HG02623 (cell line): ENCODE measurements around the gene ATG7.
"Not testable (repeated sequence)": the region's sequence is repeated elsewhere in the genome, so short reads cannot be mapped to it uniquely, and the experiment has no call there.

Experiments used
- ATAC-seq: cut with Tn5 transposase; IDR thresholded peaks from one replicate; pipeline ENCODE4 v1.9.1; 2021; ENCODE audit warnings: moderate library complexity; ENCODE audit not compliant: unreplicated experiment

The ATG7 gene

DNA sequence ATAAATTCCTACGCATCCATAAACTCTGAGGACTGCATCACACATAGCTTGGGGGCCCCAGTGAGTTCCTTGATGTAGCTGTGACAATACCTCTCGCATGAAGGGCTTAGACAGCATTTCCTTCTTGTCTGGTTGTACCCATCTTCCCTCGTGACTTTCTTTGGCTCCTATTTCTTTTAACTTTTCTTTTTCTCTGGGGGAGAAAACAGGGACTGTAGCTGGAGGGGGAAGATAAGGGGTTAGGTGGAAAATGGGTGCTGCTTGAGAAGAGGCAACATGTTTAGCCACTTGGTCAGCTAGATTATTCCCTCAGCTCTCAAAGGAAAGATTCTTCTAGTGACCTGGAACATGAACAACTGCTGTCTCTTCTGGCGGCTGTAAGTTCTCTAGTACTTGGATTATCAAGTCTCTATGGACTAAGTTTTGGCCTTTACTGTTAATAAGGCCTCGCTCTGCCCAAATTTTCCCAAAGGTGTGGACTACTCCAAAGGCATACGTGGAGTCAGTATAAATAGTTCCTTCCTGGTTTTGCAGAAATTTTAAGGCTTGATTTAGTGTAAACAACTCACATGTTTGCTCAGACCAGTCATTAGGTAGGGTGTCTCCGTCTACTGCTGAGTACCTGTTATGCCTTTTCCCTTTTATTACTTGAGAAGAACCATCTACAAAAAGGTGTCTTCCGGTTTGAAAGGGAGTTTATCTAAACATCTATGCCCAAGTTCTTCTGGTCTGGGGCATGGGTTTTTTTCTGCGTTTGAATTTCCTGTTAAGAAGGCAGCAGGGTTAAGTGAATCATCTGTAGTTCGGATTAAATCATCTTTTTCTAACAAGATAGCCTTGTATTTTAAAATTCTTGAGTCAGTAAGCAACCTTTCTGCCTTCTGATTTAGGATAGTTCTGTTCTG lies 21.0 kb upstream of the ATG7 start:
- no peak for ATAC-seq

DNA sequence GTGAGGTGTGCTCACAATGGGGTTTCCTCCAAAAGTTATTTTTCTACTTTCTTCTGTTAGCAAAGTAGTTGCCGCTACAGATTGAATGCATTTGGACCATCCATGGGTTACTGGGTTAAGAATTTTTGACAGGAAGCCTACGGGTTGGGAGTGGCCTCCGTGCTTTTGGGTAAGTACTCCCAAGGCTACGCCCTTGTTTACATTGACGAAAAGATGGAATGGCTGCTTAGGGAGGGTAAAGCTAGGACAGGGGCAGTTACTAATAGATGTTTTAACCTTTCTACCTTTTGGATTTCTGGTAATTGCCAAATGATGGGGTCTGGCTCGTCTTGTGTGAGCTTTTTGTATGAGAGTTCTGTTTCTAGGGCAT lies 20.4 kb upstream of the ATG7 start:
- ATAC-seq: no peak

DNA sequence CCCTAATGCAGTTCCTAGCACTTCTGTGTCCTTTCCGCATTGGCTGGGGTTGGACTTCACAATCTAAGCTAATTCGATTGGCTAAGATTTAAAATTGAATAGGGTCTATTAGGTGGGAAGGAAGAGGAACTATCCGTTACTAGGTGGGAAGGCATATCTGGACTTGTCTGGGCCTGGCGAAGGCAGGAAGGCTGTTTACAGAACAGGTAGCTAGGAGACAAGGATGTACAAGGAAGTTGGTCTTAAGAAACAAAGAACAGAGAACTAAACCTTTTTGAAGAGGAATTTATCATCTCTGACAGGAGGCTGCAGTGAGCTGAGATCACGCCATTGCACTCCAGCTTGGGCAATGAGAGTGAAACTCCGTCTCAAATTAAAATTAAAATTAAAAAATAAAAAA lies 17.3 kb upstream of the ATG7 start:
- no peak for ATAC-seq

DNA sequence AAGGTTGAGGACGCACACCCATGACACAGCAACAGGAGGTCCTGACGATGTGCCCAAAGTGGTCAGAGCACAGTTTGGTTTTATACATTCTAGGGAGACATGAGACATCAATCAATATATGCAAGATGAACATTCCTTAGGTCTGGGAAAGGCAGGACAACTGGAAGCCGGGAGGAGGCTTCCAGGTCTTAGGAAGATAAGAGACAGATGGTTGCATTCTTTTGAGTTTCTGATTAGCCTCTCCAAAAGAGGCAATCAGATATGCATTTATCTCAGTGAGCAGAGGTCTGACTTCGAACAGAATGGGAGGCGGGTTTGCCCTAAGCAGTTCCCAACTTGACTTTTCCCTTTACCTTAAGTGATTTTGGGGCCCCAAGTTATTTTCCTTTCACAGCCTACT lies 16.7 kb upstream of the ATG7 start:
- not testable (repeated sequence) for ATAC-seq

DNA sequence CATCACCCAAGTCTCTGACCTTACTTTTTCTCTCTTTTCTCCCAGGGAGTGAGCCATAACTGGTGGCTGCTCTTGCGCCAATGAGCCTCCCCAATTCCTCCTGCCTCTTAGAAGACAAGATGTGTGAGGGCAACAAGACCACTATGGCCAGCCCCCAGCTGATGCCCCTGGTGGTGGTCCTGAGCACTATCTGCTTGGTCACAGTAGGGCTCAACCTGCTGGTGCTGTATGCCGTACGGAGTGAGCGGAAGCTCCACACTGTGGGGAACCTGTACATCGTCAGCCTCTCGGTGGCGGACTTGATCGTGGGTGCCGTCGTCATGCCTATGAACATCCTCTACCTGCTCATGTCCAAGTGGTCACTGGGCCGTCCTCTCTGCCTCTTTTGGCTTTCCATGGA lies 13.2 kb upstream of the ATG7 start:
- ATAC-seq: no peak

GRCh38 chr3:11260460-11260859 lies 11.7 kb upstream of the ATG7 start:
- ATAC-seq: no peak

- ATAC-seq: no peak
These were observed 3.2 kb upstream of the ATG7 start for GRCh38 chr3:11269007-11269406.

DNA sequence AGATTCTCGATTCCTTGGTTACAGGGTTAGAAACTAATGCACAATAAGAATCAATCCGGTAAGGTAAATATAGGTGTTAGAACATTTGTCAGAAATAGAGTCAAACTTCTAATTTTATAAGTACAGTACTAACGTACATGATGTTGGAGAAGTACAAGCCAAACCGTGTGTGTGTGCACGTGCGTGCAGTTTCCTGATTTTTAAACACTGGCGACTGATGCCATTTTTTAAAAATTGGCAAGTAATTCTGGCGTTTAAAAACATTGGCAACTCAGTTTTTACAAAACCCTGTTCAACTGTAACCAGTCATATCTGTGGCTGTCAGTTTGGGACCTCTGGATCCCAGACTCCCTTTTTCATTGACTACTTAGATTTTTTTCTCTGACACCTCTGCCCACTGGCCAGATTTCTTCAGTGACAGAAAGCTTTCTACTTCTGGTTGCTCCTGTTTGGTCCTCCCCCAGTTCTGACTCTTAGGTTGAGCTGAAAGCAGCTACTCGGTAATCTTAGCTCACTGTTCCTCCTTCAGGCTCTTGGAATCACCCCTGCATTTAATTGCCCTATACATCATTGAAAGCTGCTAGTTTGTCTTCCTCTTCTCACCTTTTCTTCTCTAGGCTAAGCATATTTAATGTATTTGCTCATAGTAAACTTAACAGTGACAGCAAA lies 843 bp downstream of the ATG7 start:
- no peak for ATAC-seq

DNA sequence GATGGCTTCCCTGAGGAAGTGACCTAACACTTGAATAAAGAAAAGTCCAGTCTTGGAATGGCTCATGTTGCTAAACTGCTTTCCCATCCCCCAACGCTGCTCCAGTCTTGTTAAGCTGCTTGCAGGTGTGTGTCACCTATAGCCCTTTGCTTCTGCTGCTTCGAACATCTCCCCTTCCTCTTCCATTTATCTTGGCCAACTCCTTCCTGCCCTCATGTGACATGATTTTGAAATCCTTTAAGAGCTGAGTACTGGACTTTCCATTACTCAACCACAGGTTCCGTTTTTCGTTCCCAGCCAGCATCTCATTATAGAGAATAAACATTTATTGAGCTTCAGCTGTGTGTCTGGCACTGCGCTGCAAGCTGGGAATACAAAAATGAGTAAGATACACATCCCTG lies 1.7 kb downstream of the ATG7 start:
- no peak for ATAC-seq

DNA sequence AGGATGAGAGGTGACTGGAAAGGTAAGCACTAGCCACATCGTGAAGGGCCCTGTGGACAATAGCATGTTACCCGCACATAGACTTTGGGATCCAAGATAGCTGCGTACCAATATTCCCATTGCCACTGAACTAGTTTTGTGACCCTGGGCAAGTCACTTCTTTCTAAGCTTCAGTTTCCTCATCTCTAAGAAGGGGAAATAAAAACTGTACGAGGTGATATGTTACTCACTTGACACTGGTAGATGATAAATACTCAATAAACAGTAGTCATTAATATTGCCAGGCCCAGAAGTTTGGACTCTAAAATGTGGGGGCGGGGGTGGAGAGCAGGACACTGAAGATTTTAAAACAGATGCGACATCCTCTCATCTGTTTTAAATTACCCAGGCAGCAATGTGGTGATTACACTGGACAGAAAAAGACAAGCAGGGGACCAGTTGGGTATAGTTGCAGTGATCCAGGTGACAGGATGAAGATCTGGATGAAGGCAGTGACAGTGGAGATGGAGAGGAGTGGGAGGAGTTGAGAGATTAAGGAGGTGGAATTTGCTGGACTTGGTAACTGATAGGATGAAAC lies 2.5 kb downstream of the ATG7 start:
- no peak for ATAC-seq

GRCh38 chr3:11275926-11276325 lies 3.7 kb downstream of the ATG7 start:
- no peak for ATAC-seq

DNA sequence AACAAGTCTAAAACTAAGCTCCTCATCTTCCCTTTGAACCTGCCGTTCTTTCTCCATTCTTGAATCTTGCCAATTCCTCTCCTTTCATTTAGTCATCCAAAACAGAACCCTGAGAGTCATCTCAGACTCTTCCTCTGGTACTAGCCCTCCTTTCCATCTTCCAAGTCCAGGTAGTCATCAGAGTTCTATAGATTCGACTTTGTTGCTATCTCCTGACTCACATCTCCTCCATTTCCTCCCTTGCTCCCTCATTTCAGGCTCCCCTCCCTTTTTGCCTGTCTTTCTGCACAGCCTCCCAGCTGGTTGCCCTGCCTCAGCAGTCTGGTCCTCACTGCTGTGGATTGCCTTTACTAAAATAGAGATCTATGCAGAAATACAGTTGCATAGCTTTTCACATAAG lies 4.7 kb downstream of the ATG7 start:
- no peak for ATAC-seq

GRCh38 chr3:11282250-11283138 lies 10.3 kb downstream of the ATG7 start:
- no peak for ATAC-seq

DNA sequence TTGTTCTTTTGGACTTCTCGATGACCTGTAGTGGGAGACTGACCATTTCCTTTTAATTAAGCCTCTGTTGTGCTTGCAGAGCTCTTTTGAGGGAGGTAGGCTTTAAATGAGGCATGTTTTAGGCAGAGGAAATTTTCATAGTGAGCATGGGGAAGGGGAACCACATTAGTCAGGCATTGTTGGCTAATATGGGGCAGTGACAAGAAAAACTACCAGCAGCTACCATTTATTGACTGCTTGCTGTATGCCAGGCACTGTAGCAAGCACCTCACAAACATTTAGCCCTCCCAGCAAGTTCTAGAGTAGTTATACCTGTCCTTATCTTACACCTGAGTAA lies 10.9 kb downstream of the ATG7 start:
- ATAC-seq: no peak

DNA sequence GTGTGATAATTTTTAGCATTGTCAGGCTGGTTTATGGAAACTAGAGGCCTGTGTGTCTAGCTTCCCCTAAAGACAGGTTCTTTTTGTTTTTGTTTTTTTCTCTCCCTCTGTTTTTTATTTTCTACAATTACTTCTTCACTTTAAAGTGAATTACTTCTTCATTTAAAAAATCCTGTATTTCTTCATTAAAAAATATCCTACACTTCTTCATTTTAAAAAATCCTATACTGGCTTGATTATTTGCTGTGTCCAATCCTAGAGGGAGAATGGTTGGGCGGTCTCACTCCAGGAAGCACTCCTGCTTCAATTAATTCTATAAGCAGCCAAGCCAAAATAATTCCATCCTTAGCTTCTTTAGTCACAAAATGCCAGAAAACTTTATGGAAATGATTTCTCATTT lies 11.8 kb downstream of the ATG7 start:
- ATAC-seq: no peak

DNA sequence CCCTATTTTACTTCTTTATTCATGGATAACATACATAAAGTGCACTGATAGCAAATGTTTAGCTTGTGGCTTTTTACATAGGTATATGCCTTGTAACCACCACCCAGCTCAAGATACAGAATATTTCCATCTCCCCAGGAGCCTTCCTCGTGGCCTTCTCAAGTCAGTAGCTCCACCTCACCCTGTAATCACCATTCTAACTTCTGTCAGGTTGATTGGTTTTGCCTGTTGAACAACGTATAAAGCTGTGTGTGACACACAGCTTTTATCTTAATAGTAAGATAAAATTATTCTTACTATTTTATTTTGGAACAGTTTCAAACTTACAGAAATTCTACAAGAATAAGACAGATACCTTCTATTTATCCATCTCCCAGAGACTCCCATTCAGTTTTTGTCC lies 13.3 kb downstream of the ATG7 start:
- no peak for ATAC-seq

GRCh38 chr3:11287404-11287803 lies 15.2 kb downstream of the ATG7 start:
- ATAC-seq: no peak

GRCh38 chr3:11288021-11288491 lies 15.9 kb downstream of the ATG7 start:
- no peak for ATAC-seq

- peak; percentile 62 for ATAC-seq
These were observed 16.8 kb downstream of the ATG7 start for GRCh38 chr3:11288786-11289637.

GRCh38 chr3:11289864-11290263 lies 17.7 kb downstream of the ATG7 start:
- ATAC-seq: no peak
